ENCODE results near the gene MMP17.
A peak's percentile ranks its signal among the peaks of the same experiment; 100 is the strongest.

The MMP17 gene

GRCh38 chr12:131896080-131896810, 68.1 kb downstream of the MMP17 start:
- DNase-seq: peak in 1 of 2 experiments; percentile 53

GRCh38 chr12:131896811-131897270, 68.6 kb downstream of the MMP17 start:
- DNase-seq: peak in 1 of 2 experiments; percentile 3

GRCh38 chr12:131897276-131897675, 69.1 kb downstream of the MMP17 start:
- no peak for DNase-seq

- DNase-seq: peak; percentile 34 to 65
Measured at GRCh38 chr12:131897875-131898274, 69.7 kb downstream of the MMP17 start.

- DNase-seq: no peak
Measured at GRCh38 chr12:131900397-131900796, 72.2 kb downstream of the MMP17 start.

Data from NCI-H524 (cell line).